Dedifferentiated amniotic fluid mesenchymal stem cell (primary cell): ENCODE measurements around the gene VPS11.
"Not testable (repeated sequence)": the region's sequence is repeated elsewhere in the genome, so short reads cannot be mapped to it uniquely, and the experiment has no call there.

Source experiments
- DNase-seq: peaks from one replicate; pipeline ENCODE4 v3.0.0-alpha.2; 2016; ENCODE audit errors: extremely low spot score

The VPS11 gene

GRCh38 chr11:119103161-119103664, 35.6 kb downstream of the VPS11 start:
- DNase-seq: not testable (repeated sequence)

DNA sequence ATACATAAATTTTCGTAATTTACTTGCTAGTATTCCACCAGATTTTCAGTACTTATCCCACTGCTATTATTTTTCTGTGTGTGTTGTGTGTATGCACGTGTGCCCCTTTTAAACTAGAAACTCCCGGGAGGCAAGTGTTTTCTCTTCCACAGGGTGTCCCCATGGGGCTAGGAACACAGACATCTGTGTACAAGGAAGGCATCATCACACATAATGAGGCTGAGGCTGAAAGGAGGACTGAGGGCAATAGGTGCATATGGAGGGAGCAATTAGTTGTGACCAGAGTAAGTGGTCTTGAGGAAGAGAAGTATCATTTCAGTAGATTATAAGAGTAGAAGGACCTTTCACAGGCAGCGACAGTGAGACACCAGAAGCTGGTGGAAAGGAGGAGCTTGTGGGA, 36.2 kb downstream of the VPS11 start:
- DNase-seq: no peak

DNA sequence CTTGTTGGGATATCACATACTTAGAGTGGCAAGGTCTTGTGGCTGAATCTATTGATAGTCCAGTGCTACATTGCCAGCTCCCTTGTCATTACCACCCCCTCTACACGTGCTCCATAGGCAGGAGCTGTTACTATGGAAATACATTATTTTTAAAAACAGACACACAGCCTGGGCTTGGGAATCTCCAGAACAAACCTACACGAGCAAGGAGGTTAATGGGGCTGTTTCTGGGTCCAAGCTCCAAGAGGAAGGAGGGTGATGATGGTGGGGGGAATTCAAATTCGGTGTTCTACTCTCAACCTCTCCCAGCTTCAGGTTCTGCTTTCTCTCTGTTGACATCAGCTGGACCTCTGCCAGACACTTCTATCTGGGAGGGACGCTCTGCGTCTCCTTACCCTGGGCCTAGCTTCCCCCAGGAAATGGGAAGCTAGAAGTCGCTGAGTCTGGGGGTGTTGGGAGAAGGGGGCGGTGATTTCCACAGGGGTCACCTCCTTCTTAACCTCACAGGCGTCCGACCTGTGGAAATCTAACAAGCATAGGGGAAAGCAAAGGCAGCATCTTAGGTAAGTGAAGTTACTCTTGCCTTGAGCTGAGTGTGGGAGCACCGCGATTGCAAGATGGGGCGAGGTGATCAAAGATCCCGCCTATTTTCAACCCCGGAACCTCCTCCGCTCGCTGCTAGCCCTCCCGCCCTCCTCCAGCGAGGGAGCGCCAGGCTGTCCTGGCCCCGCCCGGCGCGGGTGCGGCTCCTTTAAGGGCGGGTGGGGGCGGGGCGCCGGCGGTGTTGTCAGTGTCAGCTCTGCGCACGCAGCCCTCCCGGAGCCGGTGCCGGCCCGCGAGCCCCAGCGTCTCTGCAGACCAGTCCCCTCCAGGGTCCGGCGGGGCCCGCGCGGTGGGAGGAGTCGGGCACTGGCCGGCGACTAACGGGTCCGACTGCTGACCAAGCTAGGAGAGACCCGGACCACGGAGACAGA, 39.2 kb downstream of the VPS11 start, which contains the start of gene C2CD2L:
C2CD2L (plus strand) TSS at position 781 of the 974 bp plus-strand sequence. CDS start 398 bp downstream, outside the sequence.
- DNase-seq: peak; percentile 75

DNA sequence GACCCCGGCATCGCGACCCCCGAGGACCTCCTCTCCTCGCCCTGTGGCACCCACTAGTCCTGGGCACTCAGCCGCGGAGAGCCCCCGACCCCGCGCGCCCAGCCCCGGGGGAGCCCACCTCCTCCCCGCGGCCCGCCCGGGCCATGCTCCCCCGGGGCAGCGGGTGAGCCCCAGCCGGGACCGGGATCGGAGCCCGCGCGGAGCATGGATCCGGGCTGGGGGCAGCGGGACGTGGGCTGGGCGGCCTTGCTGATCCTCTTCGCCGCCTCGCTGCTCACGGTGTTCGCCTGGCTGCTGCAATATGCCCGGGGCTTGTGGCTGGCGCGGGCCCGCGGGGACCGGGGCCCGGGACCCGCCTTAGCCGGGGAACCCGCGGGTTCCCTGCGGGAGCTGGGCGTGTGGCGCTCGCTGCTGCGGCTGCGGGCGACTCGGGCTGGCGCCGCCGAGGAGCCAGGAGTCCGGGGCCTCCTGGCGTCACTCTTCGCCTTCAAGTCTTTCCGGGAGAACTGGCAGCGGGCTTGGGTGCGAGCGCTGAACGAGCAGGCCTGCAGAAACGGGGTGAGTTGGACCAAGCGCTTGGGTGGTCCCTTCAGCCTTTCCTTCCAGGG, 40.0 kb downstream of the VPS11 start:
- DNase-seq: no peak

DNA sequence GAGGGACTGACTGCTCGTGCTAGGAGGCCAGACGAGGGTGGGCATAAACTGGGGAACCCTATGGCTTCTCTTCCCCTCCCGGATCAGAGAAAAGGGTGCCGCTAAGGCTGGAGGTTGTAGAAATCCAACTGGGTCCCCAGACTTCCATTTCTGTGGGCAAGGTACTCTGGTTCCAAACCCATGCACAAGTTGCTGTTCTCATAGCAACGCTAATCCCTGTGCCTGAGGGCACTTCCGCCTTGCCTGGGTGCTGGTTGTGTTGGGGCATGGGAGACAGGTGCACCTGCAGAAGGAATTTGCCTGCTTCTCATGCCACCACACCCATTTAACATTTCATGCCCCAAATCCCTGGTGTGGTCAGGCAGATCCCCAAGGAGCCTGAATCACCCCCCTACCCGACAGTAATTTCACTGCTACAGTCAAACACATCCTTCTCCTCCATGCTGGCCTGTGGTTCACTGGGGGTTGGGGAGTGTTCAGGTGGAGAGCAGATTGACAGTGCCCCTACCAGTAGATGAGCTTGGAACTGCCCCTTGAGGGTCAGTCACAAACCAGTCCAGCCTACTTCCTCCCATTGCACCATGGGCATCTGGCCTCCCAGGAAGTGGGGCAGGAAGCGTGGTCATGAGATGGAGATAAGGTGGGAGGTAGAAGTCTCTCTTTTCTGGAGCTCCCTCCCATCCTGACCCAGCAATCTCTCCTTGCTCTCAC, 40.7 kb downstream of the VPS11 start:
- no peak for DNase-seq

GRCh38 chr11:119108857-119109221, 41.2 kb downstream of the VPS11 start:
- no peak for DNase-seq

GRCh38 chr11:119109843-119110242, 42.2 kb downstream of the VPS11 start:
- no peak for DNase-seq

DNA sequence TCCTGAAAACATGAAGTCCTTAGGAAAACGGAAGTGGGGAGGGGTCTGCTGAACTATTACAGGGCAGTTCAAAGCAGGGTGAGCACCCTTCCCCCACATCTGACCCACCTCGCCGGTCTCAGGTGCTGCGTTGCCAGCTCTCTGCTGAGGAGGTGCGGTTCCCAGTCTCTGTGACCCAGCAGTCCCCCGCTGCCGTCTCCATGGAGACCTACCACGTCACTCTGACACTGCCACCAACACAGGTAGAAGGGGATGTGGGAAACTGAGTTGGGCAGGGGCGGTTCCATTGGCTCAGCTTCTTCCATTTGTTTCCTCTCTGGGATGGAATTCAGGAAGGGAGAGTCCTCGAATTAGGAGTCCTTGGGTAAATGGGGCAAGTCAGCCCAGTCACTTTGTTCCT, 42.8 kb downstream of the VPS11 start:
- no peak for DNase-seq

DNA sequence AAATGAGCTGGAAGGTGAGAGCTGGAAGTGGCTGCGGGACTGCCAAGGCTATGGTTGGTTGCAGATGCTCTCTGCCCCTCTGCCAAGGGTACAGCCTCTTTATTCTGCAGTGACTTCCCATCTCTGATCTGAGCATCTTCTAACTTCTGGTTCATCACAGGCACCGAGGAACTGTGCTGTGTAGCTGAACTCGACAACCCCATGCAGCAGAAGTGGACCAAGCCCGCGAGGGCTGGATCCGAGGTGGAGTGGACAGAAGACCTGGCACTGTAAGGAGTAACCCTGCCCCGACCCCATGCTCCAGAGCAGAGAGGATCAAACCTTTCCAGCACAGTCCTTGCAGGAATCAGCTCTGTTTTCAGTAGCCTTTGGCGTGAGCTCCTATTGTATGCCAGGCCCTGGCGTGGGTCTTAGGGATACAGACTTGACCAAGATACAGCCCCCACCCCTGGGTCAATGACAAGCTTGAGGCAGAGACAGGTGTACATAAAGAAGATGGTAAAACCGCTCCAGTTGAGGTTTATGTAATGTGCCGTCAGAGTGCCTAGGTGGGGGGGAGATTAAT, 43.8 kb downstream of the VPS11 start:
- DNase-seq: no peak

- DNase-seq: no peak
Measured at GRCh38 chr11:119112314-119113020, 44.8 kb downstream of the VPS11 start.

DNA sequence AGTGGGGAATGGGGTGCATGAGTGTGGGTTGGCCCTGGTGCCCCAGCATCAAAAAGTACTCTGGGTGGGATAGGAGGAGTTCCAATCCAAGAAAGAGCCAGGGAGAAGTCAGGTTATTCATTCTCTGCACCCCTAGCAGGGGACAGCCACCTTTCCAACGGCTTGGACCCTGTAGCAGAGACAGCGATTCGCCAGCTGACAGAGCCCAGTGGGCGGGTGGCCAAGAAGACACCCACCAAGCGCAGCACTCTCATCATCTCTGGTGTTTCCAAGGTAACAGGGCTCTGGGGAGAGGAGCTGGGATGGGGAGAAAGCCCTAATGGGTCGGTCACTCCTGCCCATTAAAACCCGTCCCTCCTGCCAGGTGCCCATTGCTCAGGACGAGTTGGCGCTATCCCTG, 46.1 kb downstream of the VPS11 start:
- DNase-seq: no peak

GRCh38 chr11:119114351-119114750, 46.7 kb downstream of the VPS11 start:
- no peak for DNase-seq

- no peak for DNase-seq
Measured at GRCh38 chr11:119115484-119116234, 48.0 kb downstream of the VPS11 start.

- no peak for DNase-seq
Measured at GRCh38 chr11:119116235-119116594, 48.6 kb downstream of the VPS11 start.

DNA sequence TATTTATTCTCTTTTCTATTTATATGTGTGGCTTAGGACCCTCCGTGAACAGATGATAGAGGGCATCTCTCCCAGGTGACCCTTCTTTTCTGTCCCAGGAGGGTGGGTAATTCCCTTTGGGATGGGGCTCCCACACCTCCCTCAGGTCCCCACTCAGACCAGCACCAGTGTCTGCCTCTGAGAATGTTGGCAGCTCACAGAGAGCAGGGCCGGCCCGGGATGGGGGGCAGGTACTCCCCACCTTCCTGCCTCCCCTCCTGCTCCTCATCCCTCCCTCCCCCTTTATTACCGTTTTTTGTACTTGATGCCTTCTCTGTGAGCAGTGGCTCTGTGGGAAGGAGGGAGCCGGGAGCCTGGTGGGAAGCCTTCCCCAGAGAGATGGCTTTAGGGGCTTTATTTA, 49.0 kb downstream of the VPS11 start:
- no peak for DNase-seq

DNA sequence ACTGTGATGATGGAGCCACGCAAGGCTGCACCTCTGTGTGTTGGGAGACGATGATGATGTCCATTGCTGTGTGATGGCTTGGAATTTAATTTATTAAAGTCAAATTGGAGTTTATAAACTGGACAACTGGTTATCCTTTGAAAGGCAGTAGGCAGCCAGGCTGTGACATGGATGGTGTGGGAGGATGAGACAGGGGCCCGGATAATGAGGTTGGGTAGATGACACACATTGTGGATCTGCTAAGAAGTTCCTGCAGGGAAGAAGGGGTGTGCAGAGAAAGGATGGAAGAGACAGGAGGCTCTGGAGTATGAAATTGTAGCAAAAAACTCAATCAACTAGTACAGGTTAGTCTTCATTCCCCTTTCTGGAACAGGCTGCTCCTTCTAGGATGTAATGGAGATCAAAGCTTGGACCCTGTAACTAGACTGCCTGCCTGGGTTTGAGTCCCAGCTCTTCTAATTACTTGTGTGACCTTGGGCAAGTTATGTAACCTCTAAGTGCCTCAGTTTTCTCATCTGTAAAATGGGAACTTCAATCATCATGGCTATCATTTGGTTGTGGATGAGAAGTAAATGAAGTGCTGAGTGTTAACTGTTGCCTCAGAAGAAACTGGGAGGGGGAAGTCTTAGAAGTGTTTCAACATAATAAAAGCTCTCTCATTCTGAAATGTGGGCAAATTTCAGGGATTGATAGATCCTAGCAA, 49.5 kb downstream of the VPS11 start:
- DNase-seq: no peak

- DNase-seq: no peak
Measured at GRCh38 chr11:119118227-119118626, 50.6 kb downstream of the VPS11 start.

DNA sequence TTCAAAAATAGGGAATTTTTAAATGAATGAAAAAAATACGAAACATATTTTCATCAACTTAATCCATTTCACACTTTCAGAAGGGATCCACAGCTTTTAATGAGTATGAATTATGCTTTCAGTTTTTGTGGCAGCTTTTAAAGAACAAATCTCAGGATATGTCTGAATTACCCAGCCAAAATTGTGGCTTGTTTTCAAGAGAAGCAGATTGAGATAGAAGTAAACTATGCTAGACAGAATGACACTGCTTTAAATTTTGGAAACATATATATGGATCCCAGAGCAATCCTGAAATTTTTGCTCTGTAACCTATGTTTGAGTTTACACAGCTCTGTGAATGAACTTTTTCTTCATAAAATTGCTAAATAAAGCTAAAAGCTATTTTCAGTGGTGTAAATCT, 51.3 kb downstream of the VPS11 start:
- no peak for DNase-seq

DNA sequence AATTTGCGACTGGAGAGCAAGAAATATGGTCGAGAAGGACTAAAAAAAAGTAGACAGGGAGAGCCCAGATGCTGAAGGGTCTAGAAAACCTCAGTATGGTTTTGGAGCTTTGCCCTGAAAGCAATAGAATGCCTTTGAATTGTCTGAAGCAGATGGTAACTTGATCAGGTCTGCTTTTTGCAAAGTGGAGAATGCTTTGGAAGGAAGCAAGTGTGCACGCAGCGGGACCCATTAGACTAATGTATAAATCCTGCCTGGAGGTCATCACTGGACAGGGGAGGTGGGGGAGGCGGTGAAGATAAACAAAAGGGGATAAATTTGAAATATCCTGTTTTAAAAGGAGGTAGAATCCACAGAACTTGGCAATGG, 53.0 kb downstream of the VPS11 start:
- peak; percentile 60 for DNase-seq
